A673 (cell line): ENCODE data around the gene IQGAP3. TPM values are rescaled to one million over a fixed set of nuclear protein-coding genes. Genes with fewer than 3 reads are reported as not detected.

Experiments
- BruUV-seq: library from RNA; stranded (reverse); fragments of 400-500 nt; replicated peaks from 2 replicates; lab custom pipeline; 2021; lab: Mats Ljungman, UMichigan
- CTCF ChIA-PET: fragments of 300-600 bp; sonication (Branson Sonifier 250); formaldehyde crosslinking; loops from one replicate; lab custom pipeline; 2022; ENCODE audit warnings: antibody characterized with exemption; lab: Charles Lee
- POLR2A ChIA-PET: fragments of 300-600 bp; sonication (Branson Sonifier 250); formaldehyde crosslinking; loops from one replicate; lab custom pipeline; 2022; ENCODE audit warnings: antibody characterized with exemption; ENCODE audit not compliant: low non-redundant PET; lab: Charles Lee
- DNase-seq: peaks from one replicate; pipeline ENCODE4 v3.0.0-alpha.2; 2015; ENCODE audit warnings: low spot score
- H3K27ac ChIP-seq: fragments of 200-600 bp; sonication (generic); 2 replicates; pipeline ENCODE4 v1.5.1; 2016; ENCODE audit warnings: mixed run types, low read depth, mild to moderate bottlenecking, mixed read lengths, antibody characterized with exemption, low read length; ENCODE audit not compliant: poor library complexity, severe bottlenecking
- H3K27me3 ChIP-seq: fragments of 200-600 bp; sonication (generic); replicated peaks from 2 replicates; pipeline ENCODE4 v1.6.1; 2017; ENCODE audit warnings: mixed run types, low read depth, mild to moderate bottlenecking, mixed read lengths, antibody characterized with exemption, low read length; ENCODE audit not compliant: insufficient read depth, poor library complexity
- H3K36me3 ChIP-seq: fragments of 200-600 bp; sonication (generic); 2 replicates; pipeline ENCODE4 v1.6.1; 2016; ENCODE audit warnings: mixed run types, mild to moderate bottlenecking, mixed read lengths, antibody characterized with exemption, low read length; ENCODE audit not compliant: insufficient read depth, poor library complexity, severe bottlenecking
- H3K4me1 ChIP-seq: fragments of 200-600 bp; sonication (generic); 2 replicates; pipeline ENCODE4 v1.6.1; 2017; ENCODE audit warnings: mixed run types, mild to moderate bottlenecking, mixed read lengths, antibody characterized with exemption, low read length; ENCODE audit not compliant: insufficient read depth, poor library complexity, severe bottlenecking
- H3K4me3 ChIP-seq: fragments of 200-600 bp; sonication (generic); 2 replicates; pipeline ENCODE4 v1.5.1; 2016; ENCODE audit warnings: low read depth, mixed run types, mild to moderate bottlenecking, mixed read lengths, low read length; ENCODE audit not compliant: poor library complexity, severe bottlenecking
- H3K9me3 ChIP-seq: fragments of 200-600 bp; sonication (generic); 2 replicates; pipeline ENCODE4 v1.6.1; 2016; ENCODE audit warnings: mixed run types, low read depth, mild to moderate bottlenecking, mixed read lengths, antibody characterized with exemption, low read length; ENCODE audit not compliant: poor library complexity, severe bottlenecking
- CTCF ChIP-seq: fragments of 300-800, 200-600 bp; sonication (generic); conservative IDR thresholded peaks from 2 replicates; pipeline ENCODE4 v1.5.1; 2017; ENCODE audit warnings: low read depth, mild to moderate bottlenecking, antibody characterized with exemption, low read length, moderate library complexity, mixed read lengths
- EZH2 ChIP-seq: fragments of 200-600 bp; sonication (generic); IDR thresholded peaks from 2 replicates; pipeline ENCODE4 v1.6.1; 2017; ENCODE audit warnings: borderline replicate concordance, low read depth, mild to moderate bottlenecking, mixed read lengths, antibody characterized with exemption, low read length; ENCODE audit not compliant: poor library complexity, severe bottlenecking
- intact Hi-C: fragments of 100-400 bp; cut with micrococcal nuclease; formaldehyde crosslinking; loops from one replicate; pipeline ENCODE4 v1.10.0; 2022; ENCODE audit not compliant: unreplicated experiment
- total RNA-seq: library from RNA; stranded (reverse); gene quantifications from 2 replicates; pipeline ENCODE4 v1.2.3, GENCODE V29; 2021

The IQGAP3 gene
- total RNA-seq, 1 experiment from 2014 or later, result 37.5 TPM

DNA sequence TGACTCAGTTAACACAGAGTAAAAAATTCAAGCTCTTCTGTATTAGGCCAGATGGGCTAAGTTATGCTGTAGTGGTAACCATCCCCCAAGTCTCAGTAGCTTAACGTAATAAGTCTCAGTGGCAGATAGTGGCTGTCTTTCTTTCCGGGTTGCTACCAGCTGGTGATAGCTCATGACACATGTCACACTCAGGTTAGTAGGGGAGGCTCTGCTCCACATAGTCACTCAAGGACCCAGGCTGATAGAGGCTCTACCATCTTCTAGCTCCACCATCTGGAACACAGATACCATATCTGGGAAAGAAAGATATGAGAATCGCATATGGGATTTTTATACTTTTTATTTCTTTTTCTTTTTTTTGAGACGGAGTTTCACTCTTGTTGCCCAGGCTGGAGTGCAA, 55.5 kb downstream of the IQGAP3 start:
- no peaks in the 10 kb centered on the region for H3K9me3 ChIP-seq
- no peak overlapping the region for H3K4me3 ChIP-seq
- ChIA-PET POLR2A (no interaction called here), CTCF (interaction anchor here (0.5 kb wide), 1 partner anchor 131 kb away, joined by 4 read pairs; no protein-coding TSS in a partner anchor)
- no peak overlapping the region for H3K27ac ChIP-seq
- no peaks in the 10 kb centered on the region for H3K27me3 ChIP-seq
- no peaks in the 10 kb centered on the region for H3K4me1 ChIP-seq
- no peaks in the 10 kb centered on the region for H3K36me3 ChIP-seq
- no peak for DNase-seq
- BruUV-seq, result no TSS peak
- TF ChIP-seq EZH2 (no peak), CTCF (no peak)
- intact Hi-C loops, result no loop called here

DNA sequence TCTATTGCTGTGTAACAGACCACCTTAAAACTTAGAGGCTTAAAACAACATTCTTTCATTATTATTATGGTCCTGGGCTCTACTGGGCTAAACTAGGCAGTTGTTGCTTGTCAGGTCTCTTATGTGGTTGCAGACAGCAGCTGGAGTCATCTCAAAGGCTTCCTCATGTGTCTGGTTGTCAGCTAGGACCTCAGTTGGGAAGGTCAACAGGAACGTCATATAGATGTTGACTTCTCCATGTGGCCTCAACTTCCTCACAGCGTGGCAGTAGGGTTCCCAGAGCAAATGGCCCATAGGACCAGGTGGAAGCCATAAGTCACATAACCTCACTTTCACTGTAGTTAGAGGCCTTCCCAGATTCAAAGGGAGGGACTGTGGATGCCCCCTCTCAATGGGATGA, 56.4 kb downstream of the IQGAP3 start:
- ChIA-PET CTCF (interaction anchor here (0.6 kb wide), 1 partner anchor 16 kb away, joined by 7 read pairs; no protein-coding TSS in a partner anchor), POLR2A (interaction anchor here (0.5 kb wide), 1 partner anchor 15 kb away, joined by 4 read pairs; no protein-coding TSS in a partner anchor)
- intact Hi-C loops, result no loop called here
- Histone ChIP-seq H3K36me3 (no peaks in the 10 kb centered on the region), H3K27me3 (no peaks in the 10 kb centered on the region), H3K4me3 (no peak overlapping the region), H3K9me3 (no peaks in the 10 kb centered on the region), H3K27ac (no peak overlapping the region), H3K4me1 (no peaks in the 10 kb centered on the region)
- BruUV-seq, result no TSS peak
- TF ChIP-seq EZH2 (no peak), CTCF (no peak)
- no peak for DNase-seq

DNA sequence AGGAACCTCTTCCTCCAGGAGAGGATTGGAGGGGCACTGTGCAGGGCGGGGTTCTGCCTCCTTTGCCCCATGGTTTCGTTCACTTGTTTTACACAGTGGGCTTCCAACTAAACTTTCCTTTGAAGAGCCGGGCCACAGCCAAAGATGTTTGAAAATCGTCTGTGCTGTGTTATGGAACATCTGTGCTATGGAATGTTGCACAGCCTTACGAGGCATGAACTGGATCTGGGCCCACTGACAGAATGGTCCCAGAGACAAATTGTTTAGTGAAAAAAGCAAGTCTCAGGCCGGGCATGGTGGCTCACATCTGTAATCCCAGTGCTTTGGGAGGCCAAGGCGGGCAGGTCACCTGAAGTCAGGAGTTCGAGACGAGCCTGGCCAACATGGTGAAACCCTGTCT, 59.2 kb downstream of the IQGAP3 start:
- POLR2A ChIA-PET, result no interaction called here
- H3K4me3 ChIP-seq, result no peak overlapping the region
- H3K27me3 ChIP-seq, result no peaks in the 10 kb centered on the region
- TF ChIP-seq EZH2, result no peak
- no peak for TF ChIP-seq CTCF
- H3K36me3 ChIP-seq, result no peaks in the 10 kb centered on the region
- H3K4me1 ChIP-seq, result no peaks in the 10 kb centered on the region
- no TSS peak for BruUV-seq
- H3K27ac ChIP-seq, result no peak overlapping the region
- no peak for DNase-seq
- CTCF ChIA-PET, result no interaction called here
- intact Hi-C loops, result no loop called here
- H3K9me3 ChIP-seq, result no peaks in the 10 kb centered on the region
